Prostate gland (tissue), 2 donors: Measurements from ENCODE around the gene LDLRAD4.

Experiments used
- POLR2A ChIP-seq: fragments of 450-650 bp; IDR thresholded peaks from one replicate; pipeline ENCODE4 v1.6.1; 2016; ENCODE audit warnings: antibody characterized with exemption, mild to moderate bottlenecking
- POLR2AphosphoS5 ChIP-seq: sonication (generic); formaldehyde crosslinking; IDR thresholded peaks from one replicate; pipeline ENCODE4 v1.6.1; 2017; ENCODE audit warnings: antibody characterized with exemption
- TF ChIP-seq, protein P1 (sequence below), 4 experiments: fragments of 200-600 bp in 2 of 4; fragments of 450-650 bp in 2 of 4; sonication (generic) in 2 of 4; IDR thresholded peaks; 1 replicate in 3 of 4; 2 replicates in 1 of 4; pipeline ENCODE4 v1.5.1; 2016 to 2019; ENCODE audit warnings: antibody characterized with exemption in 4 of 4, mild to moderate bottlenecking in 2 of 4, moderate library complexity in 2 of 4

DNA sequence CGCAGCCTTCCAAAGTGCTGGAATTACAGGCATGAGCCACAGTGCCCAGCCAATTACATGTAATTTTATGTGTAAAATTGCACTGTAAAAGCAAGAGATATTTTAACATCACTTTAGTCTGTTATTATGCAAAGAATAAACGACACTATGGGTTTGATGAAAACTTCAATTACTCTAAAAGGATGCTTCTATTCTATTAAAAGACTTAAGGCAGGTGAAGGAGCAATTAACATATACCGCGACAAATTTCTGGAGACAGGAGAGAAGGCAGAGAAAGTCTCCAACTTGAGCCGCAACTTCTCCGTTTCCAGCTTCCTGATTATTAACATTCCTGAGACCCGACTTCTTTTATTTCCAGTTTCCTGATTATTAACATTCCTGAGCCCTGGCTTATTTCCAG, 454.1 kb downstream of the LDLRAD4 start:
- TF ChIP-seq, protein P1, sequence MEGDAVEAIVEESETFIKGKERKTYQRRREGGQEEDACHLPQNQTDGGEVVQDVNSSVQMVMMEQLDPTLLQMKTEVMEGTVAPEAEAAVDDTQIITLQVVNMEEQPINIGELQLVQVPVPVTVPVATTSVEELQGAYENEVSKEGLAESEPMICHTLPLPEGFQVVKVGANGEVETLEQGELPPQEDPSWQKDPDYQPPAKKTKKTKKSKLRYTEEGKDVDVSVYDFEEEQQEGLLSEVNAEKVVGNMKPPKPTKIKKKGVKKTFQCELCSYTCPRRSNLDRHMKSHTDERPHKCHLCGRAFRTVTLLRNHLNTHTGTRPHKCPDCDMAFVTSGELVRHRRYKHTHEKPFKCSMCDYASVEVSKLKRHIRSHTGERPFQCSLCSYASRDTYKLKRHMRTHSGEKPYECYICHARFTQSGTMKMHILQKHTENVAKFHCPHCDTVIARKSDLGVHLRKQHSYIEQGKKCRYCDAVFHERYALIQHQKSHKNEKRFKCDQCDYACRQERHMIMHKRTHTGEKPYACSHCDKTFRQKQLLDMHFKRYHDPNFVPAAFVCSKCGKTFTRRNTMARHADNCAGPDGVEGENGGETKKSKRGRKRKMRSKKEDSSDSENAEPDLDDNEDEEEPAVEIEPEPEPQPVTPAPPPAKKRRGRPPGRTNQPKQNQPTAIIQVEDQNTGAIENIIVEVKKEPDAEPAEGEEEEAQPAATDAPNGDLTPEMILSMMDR (IDR thresholded peaks at IDR 0.05), result no peak
- TF ChIP-seq POLR2A (no peak), POLR2AphosphoS5 (no peak)
